ENCODE data around the gene RIF1.
A peak's percentile ranks its signal among the peaks of the same experiment; 100 is the strongest.
"Not testable (repeated sequence)": the region's sequence is repeated elsewhere in the genome, so short reads cannot be mapped to it uniquely, and the experiment has no call there.

Gene RIF1

DNA sequence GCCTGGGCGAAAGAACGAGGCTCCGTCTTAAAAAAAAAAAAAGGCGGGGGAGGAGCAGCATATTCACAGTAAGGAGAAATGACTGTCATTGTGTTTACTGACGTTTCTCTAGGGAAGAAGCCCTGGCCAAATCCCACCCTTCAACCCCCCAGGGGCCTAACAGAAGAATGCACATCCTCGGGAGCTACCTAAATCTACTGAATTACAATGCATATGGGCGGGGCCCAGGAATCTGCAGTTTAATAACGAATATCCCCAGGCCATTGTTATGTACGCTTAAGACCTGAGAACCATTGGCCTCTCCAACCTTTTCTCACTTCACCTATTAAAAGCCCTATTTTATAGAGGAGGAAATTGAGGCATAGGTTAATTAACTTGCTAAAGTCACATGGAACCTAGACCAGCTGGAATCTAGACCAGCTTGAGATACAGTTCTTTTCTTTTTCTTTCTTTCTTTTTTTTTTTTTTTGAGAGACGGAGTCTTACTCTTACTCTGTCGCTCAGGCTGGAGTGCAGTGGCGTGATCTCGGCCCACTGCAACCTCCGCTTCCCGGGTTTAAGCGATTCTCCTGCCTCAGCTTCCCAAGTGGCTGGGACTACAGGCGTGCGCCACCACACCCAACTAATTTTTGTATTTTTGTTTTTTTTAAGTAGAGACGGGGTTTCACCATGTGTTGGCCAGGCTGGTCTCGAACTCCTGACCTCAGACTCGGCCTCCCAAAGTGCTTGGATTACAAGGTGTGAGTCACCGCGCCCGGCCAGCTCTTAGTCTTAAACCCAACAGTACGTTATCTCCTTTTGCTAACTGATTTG is 708 bp upstream of the RIF1 start:
- Histone ChIP-seq H3K4me1 (ENCODE audit: insufficient read depth, low read length, severe bottlenecking) (peaks cover 15% of the 10 kb centered on the region), H3F3A (ENCODE audit: insufficient read depth, low read length) (no peaks in the 10 kb centered on the region), H4K20me1 (ENCODE audit: insufficient read depth, low read length) (no peaks in the 10 kb centered on the region), H3K27me3 (ENCODE audit: insufficient read depth, low read length) (no peaks in the 10 kb centered on the region), H3K27ac (ENCODE audit: low read depth, low read length, poor library complexity, severe bottlenecking) (no peak overlapping the region), H3K4me3 (ENCODE audit: low read depth, low read length, poor library complexity, severe bottlenecking) (peak overlapping the region; percentile 96), H3K9me2 (ENCODE audit: low read depth, low read length) (no peaks in the 10 kb centered on the region), H3K36me3 (ENCODE audit: insufficient read depth, low read length) (peaks cover 28% of the 10 kb centered on the region), H3K9ac (ENCODE audit: low read length) (peak overlapping the region; percentile 86; the same call in 1 of the 2 replicates), H3K79me2 (ENCODE audit: insufficient read depth, low read length) (peaks cover 19% of the 10 kb centered on the region), H3K4me2 (ENCODE audit: low read length) (peak overlapping the region; percentile 89), H3K9me3 (ENCODE audit: low read length) (no peaks in the 10 kb centered on the region), H2AFZ (ENCODE audit: low read length) (peak overlapping the region; percentile 95; the same call in 1 of the 2 replicates)
- TF ChIP-seq, protein P1, sequence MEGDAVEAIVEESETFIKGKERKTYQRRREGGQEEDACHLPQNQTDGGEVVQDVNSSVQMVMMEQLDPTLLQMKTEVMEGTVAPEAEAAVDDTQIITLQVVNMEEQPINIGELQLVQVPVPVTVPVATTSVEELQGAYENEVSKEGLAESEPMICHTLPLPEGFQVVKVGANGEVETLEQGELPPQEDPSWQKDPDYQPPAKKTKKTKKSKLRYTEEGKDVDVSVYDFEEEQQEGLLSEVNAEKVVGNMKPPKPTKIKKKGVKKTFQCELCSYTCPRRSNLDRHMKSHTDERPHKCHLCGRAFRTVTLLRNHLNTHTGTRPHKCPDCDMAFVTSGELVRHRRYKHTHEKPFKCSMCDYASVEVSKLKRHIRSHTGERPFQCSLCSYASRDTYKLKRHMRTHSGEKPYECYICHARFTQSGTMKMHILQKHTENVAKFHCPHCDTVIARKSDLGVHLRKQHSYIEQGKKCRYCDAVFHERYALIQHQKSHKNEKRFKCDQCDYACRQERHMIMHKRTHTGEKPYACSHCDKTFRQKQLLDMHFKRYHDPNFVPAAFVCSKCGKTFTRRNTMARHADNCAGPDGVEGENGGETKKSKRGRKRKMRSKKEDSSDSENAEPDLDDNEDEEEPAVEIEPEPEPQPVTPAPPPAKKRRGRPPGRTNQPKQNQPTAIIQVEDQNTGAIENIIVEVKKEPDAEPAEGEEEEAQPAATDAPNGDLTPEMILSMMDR (IDR thresholded peaks at IDR 0.05; ENCODE audit: low read length), result no peak
- TF ChIP-seq EZH2 (IDR thresholded peaks at IDR 0.05; ENCODE audit: borderline replicate concordance, low read length), result no peak

DNA sequence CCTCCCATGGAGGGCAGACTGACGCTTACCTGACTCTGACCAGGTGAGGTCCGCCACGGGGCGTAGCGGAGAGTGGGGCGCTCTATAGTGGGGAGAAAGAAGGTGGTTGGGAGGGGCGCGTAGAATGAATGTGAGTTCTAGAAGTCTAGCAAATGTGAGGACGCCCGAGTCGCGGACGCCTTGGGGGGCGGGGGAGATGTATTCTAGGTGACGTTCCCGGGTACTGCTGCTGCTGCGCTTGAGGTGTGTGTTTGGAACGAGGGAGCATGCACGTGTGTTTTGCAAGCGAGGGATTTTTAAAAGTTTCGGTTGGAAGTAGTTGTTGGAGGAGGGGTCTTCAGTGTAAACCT is 758 bp downstream of the RIF1 start:
- Histone ChIP-seq H3K9me2 (ENCODE audit: low read depth, low read length) (no peaks in the 10 kb centered on the region), H3K4me3 (ENCODE audit: low read depth, low read length, poor library complexity, severe bottlenecking) (peak overlapping the region; percentile 96), H3K27me3 (ENCODE audit: insufficient read depth, low read length) (no peaks in the 10 kb centered on the region), H3K27ac (ENCODE audit: low read depth, low read length, poor library complexity, severe bottlenecking) (peak overlapping the region; percentile 77), H3K36me3 (ENCODE audit: insufficient read depth, low read length) (peaks cover 41% of the 10 kb centered on the region), H3F3A (ENCODE audit: insufficient read depth, low read length) (no peaks in the 10 kb centered on the region), H3K79me2 (ENCODE audit: insufficient read depth, low read length) (peaks cover 19% of the 10 kb centered on the region), H3K9ac (ENCODE audit: low read length) (peak overlapping the region; percentile 86), H3K9me3 (ENCODE audit: low read length) (no peaks in the 10 kb centered on the region), H3K4me2 (ENCODE audit: low read length) (peak overlapping the region; percentile 89), H4K20me1 (ENCODE audit: insufficient read depth, low read length) (no peaks in the 10 kb centered on the region), H3K4me1 (ENCODE audit: insufficient read depth, low read length, severe bottlenecking) (peaks cover 15% of the 10 kb centered on the region), H2AFZ (ENCODE audit: low read length) (no peak overlapping the region)
- TF ChIP-seq, protein P1 (IDR thresholded peaks at IDR 0.05; ENCODE audit: low read length), result no peak
- TF ChIP-seq EZH2 (IDR thresholded peaks at IDR 0.05; ENCODE audit: borderline replicate concordance, low read length), result no peak

DNA sequence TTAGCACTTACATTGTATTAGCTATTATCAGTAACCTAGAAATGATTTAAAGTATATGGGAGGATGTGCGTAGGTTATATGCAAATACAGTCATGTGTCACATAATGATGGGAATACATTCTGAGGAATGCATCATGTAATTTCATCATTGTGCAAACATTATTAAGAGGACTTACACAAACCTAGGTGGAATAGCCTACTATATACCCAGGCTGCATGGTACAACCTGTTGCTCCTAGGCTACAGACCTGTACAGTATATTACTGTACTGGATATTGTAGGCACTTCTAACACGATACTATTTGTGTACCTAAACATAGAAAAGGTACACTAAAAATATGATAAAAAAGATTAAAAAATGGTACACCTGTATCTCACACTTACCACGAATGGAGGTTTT is 7.9 kb downstream of the RIF1 start:
- H3K4me1 ChIP-seq (ENCODE audit: insufficient read depth, low read length, severe bottlenecking), result no peaks in the 10 kb centered on the region
- peaks cover 97% of the 10 kb centered on the region for H3K36me3 ChIP-seq (ENCODE audit: insufficient read depth, low read length)
- no peaks in the 10 kb centered on the region; the same call in 1 of the 2 replicates for H3K79me2 ChIP-seq (ENCODE audit: insufficient read depth, low read length)
- H3K4me2 ChIP-seq (ENCODE audit: low read length), result no peak overlapping the region
- TF ChIP-seq, protein P1 (IDR thresholded peaks at IDR 0.05; ENCODE audit: low read length), result no peak
- no peak for TF ChIP-seq EZH2 (IDR thresholded peaks at IDR 0.05; ENCODE audit: borderline replicate concordance, low read length)
- no peak overlapping the region for H2AFZ ChIP-seq (ENCODE audit: low read length)
- no peaks in the 10 kb centered on the region for H3F3A ChIP-seq (ENCODE audit: insufficient read depth, low read length)
- H3K9me2 ChIP-seq (ENCODE audit: low read depth, low read length), result no peaks in the 10 kb centered on the region
- H3K27ac ChIP-seq (ENCODE audit: low read depth, low read length, poor library complexity, severe bottlenecking), result no peak overlapping the region
- H3K27me3 ChIP-seq (ENCODE audit: insufficient read depth, low read length), result no peaks in the 10 kb centered on the region
- no peaks in the 10 kb centered on the region for H4K20me1 ChIP-seq (ENCODE audit: insufficient read depth, low read length)
- H3K9ac ChIP-seq (ENCODE audit: low read length), result no peak overlapping the region
- H3K4me3 ChIP-seq (ENCODE audit: low read depth, low read length, poor library complexity, severe bottlenecking), result no peak overlapping the region
- no peaks in the 10 kb centered on the region for H3K9me3 ChIP-seq (ENCODE audit: low read length)

DNA sequence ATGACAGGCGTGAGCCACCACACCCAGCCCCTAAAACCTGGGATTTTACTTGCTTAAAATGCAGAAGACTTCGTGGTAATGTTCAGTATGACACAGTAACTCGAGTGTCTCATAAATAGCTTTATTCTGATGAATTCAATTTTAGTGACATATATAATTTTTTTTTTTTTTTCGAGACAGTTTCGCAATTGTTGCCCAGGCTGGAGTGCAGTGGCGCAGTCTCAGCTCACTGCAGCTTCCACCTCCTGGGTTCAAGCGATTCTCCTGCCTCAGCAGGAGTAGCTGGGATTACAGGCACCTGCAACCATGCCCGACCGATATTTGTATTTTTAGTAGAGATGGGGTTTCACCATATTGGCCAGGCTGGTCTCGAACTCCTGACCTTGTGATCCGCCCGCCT is 12.0 kb downstream of the RIF1 start:
- peaks cover 15% of the 10 kb centered on the region for H3K79me2 ChIP-seq (ENCODE audit: insufficient read depth, low read length)
- not testable (repeated sequence) for H3F3A ChIP-seq (ENCODE audit: insufficient read depth, low read length); H3K4me3 ChIP-seq (ENCODE audit: low read depth, low read length, poor library complexity, severe bottlenecking); H3K9ac ChIP-seq (ENCODE audit: low read length); H3K4me1 ChIP-seq (ENCODE audit: insufficient read depth, low read length, severe bottlenecking); H3K9me2 ChIP-seq (ENCODE audit: low read depth, low read length); H3K27me3 ChIP-seq (ENCODE audit: insufficient read depth, low read length); H3K27ac ChIP-seq (ENCODE audit: low read depth, low read length, poor library complexity, severe bottlenecking); H4K20me1 ChIP-seq (ENCODE audit: insufficient read depth, low read length); H2AFZ ChIP-seq (ENCODE audit: low read length); H3K9me3 ChIP-seq (ENCODE audit: low read length); H3K4me2 ChIP-seq (ENCODE audit: low read length)
- peaks cover 100% of the 10 kb centered on the region for H3K36me3 ChIP-seq (ENCODE audit: insufficient read depth, low read length)

Data from OCI-LY1 (cell line).